Stimulated activated CD8-positive, alpha-beta memory T cell treated with anti-CD3 and anti-CD28 coated beads, Interleukin-4, amount 100 ng/mL, for 1 hour (primary cell): ENCODE data around the gene CLCN2.

Experiments used
- DNase-seq, 2 donors: peaks; one replicate each; pipeline ENCODE4 v3.0.0-alpha.2; 2020; ENCODE audit warnings: low read depth in 2 of 2, low spot score in 1 of 2

The CLCN2 gene

GRCh38 chr3:184381261-184382224 lies 20.1 kb upstream of the CLCN2 start:
- no peak for DNase-seq

GRCh38 chr3:184380627-184381260 lies 19.3 kb upstream of the CLCN2 start:
- no peak for DNase-seq

- DNase-seq: no peak
These were observed 18.8 kb upstream of the CLCN2 start for GRCh38 chr3:184380185-184380626.

- no peak for DNase-seq
These were observed 18.2 kb upstream of the CLCN2 start, which contains the start of gene CHRD for GRCh38 chr3:184379358-184380184. Gene CHRD (plus strand): TSS chr3:184380054. CDS start chr3:184380319, 265 bp downstream.

GRCh38 chr3:184378651-184379357 lies 17.4 kb upstream of the CLCN2 start:
- DNase-seq: no peak

- DNase-seq: no peak
These were observed 16.6 kb upstream of the CLCN2 start, which contains the start of gene THPO for GRCh38 chr3:184377882-184378445. Gene THPO (minus strand): TSS chr3:184378207. CDS start chr3:184376259, 1,948 bp downstream.

GRCh38 chr3:184377374-184377773 lies 16.0 kb upstream of the CLCN2 start:
- no peak for DNase-seq

GRCh38 chr3:184375747-184376461 lies 14.5 kb upstream of the CLCN2 start:
- no peak for DNase-seq

- no peak for DNase-seq
These were observed 12.0 kb upstream of the CLCN2 start for GRCh38 chr3:184373422-184373821.

GRCh38 chr3:184372911-184373310 lies 11.5 kb upstream of the CLCN2 start:
- DNase-seq: no peak

GRCh38 chr3:184372296-184372821 lies 11.0 kb upstream of the CLCN2 start:
- DNase-seq: no peak

- peak in 1 of 2 donors; percentile 24 for DNase-seq
These were observed 10.2 kb upstream of the CLCN2 start for GRCh38 chr3:184371570-184372018.

- DNase-seq: no peak
These were observed 7.3 kb upstream of the CLCN2 start for GRCh38 chr3:184368586-184369183.

GRCh38 chr3:184368116-184368515 lies 6.7 kb upstream of the CLCN2 start:
- no peak for DNase-seq

GRCh38 chr3:184366619-184367289 lies 5.3 kb upstream of the CLCN2 start:
- no peak for DNase-seq

GRCh38 chr3:184362668-184363546 lies 1.5 kb upstream of the CLCN2 start:
- DNase-seq: peak; percentile 91 to 92
